HG03439 (cell line): Measurements from ENCODE around the gene CLNS1A.
"Not testable (repeated sequence)": the region's sequence is repeated elsewhere in the genome, so short reads cannot be mapped to it uniquely, and the experiment has no call there.

Experiments
- ATAC-seq: cut with Tn5 transposase; IDR thresholded peaks from one replicate; pipeline ENCODE4 v1.9.1; 2021; ENCODE audit warnings: mild to moderate bottlenecking, moderate library complexity; ENCODE audit not compliant: unreplicated experiment

The CLNS1A gene, protein sequence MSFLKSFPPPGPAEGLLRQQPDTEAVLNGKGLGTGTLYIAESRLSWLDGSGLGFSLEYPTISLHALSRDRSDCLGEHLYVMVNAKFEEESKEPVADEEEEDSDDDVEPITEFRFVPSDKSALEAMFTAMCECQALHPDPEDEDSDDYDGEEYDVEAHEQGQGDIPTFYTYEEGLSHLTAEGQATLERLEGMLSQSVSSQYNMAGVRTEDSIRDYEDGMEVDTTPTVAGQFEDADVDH

DNA sequence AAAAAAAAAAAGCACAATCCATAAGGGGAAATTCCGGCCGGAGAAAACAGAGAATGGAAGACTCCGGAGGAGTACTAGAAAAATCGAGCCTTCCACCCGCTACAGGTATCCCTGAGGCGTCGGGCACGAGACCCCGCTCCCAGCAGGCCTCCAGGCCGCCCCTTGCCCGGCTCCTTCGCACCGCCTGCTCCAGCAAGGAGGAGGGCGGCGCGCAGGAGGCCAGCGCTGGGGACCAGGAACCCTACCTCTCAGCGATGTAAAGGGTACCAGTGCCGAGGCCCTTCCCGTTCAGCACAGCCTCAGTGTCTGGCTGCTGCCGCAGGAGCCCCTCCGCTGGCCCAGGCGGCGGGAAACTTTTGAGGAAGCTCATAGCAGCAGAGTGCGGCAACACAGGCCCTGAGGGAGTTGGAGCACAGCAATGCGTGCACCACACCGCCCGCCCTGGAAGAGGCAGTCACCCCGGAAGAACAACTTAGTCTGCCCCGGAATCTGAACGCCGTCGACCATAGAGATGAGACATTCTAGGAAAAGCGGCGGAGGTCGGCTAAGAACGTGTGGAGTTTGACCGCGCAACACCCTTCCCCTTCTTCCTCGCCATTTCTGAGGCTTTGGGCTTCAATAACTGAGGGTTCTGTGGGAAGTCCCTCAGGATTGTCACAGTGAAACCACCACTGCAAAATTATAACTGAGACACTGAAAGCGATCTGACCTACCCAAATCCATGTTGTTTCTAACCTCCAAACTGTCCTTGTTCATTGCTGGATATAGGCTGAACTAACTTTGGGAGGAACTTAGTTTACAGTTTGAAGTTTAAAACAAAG is at the start of gene CLNS1A:
TSS of gene CLNS1A (minus strand) at position 450 of the 821 bp plus-strand sequence. CDS start at position 370, 80 bp downstream.
- ATAC-seq = peak; percentile 95

DNA sequence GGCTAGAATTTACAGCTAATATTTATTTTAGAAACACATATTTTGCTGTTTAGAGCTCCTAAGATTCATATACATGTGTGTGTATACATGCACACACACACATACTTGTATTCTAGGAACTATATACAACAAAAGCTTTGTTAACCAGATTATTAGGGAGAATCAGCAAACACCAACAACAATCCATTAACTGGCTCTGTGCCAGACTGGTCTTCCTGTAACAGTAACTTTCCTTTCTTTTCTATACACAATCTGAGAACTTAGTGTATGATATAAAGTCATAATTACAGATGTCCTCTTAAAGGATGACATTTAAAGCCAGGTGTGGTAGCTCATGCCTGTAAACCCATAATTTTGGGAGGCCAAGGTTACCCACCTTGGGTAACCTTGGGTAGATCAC is 49.5 kb upstream of the CLNS1A start:
- no peak for ATAC-seq

DNA sequence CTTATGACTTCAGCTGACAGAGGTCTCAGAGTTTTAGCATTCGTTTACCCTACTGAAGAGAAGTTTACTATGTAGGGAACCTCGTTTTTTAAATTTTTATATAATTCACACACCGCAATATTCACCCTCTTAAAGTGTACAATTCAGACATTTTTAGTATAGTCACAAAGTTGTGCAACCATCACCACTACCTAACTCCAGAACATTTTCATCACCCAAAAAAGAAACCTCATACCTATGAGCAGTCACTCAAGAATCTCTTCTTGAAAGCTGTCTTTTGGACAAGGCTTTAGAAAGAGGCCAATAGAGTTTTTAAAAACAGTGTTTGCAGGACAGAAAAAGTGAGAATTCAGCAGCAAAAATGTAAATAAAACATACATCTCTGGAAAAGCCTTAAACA is 39.5 kb upstream of the CLNS1A start:
- ATAC-seq = no peak

DNA sequence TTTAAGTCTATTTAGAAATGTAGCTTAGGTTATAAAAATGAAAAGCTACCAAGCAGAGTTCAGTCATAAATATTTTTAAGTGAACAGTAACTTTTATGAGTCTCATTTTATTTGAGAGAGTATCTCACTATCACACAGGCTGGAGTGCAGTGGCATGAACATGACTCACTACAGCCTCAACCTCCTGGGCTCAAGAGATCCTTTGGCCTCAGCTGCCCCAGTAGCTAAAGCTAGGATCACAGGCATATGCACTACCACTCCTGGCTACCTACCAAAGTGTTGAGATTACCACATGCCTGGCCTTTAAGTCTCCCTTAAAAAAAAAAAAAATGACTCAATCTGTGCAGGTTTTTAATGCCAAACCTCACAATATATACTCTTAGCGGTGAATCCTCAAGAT is 34.7 kb upstream of the CLNS1A start:
- ATAC-seq = no peak

DNA sequence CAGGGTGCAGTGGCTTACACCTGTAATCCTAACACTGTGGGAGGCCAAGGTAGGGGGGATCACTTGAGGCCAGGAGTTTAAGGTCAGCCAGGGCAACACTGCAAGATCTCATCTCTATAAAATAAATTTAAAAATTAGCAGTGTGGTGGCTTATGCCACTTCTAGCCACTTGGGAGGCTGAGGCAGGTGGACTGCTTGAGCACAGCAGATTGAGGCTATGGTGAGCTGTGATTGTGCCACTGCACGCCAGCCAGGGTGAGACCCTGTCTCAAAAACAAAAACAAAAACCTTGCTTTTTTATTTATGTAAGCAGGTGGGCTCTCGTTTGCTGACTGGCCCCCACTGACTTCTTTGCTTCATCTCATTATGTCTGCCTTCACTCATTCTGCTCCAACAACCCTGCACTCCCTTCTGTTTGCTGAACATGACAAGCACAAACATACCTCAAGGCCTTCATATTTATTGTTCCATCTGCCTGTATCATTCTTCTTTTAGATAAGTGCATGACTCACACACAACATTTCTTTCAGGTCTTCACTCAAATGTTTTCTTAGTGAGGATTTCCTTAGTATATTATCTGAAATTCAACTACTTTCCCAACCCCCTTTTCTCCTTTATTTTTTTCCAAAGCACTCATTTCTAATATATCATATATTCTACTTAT is 32.4 kb upstream of the CLNS1A start:
- no peak for ATAC-seq

DNA sequence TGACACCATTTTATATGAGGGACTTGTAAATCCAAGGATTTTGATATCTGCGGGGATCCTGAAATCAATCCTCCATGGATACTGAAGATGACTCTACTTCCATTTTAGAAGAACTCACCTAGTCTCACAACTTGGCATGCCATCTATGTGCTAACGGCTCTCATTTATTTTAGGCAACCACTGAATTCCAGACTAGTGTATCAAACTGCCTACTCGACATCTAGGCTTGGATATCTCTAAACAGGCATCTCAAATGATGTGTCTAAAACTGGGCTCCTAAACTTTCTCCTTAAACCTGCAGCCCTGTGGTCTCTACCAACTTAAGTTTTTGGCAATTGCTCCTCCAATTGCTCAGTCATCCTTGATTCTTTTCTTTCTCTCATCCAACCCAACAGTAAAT is 31.2 kb upstream of the CLNS1A start:
- ATAC-seq = no peak

DNA sequence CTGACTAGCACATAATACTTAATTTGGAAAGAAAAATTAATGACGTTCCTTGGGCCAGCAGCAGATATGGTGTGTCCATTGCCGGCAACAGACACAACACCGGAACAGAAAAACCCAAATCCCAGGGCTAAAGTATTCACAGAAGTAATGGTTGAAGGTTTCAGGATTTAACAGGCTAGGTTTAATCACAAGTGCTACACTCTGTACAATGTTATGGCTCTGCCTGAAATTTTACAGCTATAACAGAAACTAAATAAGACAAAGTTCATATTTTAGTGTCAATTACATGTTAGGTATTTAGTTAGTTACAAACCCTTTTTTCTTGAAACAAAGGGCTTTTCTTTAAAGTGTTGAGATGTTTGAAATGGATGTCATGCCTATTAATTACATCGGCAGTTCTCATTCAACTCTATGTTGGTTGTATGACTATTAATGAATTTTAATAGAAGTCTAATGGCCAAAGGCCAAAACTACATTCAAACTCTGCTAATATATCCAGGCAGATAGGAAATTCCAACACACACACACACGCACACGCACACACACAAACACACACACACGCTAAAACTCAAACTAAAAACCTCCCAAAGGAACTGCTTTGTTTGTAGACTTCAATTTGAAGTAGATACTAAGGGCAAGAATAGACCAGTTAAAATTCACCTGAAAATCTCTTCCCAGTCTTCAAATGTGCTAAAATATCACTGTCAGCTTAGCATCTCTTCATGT is 27.8 kb upstream of the CLNS1A start:
- no peak for ATAC-seq

DNA sequence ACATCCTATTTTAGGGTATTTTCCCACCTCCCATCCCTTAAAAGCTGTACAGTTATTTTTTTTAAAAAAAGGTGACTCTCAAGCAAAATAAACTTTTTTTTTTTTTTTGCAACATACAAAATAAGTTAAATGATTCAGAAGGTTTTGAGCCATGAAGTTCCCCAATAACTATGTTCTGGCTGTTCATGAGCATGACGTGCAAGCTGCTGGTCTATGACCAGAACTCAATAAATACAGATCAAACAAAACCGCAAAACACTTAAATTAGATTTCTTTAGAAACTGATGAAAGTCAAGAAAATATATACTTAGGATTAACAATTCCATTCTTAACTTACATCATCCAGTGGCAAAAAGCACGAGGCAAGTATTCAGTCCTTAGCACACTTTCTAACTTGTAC is 24.1 kb upstream of the CLNS1A start:
- no peak for ATAC-seq

DNA sequence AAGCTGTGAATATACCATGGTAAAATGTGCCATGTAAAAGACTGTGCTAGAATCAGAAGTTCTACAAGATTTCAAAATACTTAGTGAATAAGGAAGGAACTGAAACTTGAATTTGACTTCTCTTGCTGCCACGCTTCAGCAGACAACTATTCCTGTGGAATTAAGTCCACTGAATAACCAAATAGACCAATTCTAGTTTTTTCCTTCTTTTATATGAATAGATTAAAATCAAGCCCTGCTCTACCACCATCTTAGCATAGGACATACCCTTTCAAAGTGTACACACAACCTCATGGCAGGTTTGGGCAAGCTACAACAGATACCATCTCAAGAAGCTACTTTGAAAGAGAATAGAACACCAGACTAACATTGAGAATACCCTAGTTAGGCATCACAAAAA is 23.4 kb upstream of the CLNS1A start:
- ATAC-seq = no peak

DNA sequence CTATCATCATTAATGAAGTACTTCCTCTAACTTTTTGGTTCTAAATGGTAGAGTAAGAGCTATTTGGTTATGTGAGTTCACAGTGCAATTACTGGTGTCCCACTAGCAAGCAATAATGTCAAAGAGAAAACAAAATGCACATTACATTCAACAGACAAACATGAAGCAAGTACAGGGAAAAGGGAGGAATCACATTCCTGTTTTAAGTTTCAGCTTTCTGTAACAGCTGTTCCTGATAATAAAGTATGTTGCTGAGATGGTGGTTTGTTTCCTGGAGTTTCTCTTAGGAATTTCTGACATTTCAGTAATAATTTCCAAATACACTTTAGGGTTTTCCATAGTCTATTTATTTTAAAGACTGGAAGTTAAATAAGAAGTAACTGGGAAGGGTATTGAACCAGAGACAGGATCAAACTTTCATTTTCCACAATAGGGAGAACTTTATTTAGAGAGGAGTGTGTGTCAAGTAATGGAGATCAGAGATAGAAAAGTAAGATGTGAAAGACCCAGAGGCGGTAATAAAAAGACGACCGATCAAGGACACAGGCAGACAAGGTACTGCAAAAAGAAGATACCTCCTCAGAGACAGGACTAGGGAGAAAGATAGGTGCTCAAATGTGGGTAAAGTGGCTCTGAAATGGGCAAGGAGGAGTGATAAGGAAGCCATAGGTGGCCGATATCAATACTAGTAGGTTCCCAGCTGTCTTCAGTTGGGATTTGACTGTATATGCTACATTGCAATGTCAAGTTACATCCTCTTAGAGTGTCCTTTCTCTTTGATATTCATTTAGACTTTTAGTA is 20.8 kb upstream of the CLNS1A start:
- no peak for ATAC-seq

DNA sequence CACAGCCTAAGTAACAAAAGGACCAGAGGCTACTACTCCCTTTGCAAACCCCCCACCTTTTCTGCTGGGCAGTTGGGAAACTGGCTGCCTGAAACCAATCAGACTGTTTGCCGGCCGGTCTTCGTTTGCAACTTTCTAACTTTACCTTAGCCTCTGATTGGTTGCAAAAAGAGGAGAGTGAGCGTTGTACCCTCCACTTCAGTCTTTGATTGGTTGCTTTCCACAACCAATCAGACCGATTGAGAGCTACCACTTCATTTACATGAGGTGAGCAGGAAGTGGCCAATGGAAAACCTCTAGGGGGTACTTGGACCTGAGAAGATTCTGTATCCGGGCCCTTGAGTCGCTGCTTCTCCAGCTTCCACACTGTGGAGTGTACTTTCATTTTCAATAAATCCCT is 18.8 kb upstream of the CLNS1A start:
- no peak for ATAC-seq

DNA sequence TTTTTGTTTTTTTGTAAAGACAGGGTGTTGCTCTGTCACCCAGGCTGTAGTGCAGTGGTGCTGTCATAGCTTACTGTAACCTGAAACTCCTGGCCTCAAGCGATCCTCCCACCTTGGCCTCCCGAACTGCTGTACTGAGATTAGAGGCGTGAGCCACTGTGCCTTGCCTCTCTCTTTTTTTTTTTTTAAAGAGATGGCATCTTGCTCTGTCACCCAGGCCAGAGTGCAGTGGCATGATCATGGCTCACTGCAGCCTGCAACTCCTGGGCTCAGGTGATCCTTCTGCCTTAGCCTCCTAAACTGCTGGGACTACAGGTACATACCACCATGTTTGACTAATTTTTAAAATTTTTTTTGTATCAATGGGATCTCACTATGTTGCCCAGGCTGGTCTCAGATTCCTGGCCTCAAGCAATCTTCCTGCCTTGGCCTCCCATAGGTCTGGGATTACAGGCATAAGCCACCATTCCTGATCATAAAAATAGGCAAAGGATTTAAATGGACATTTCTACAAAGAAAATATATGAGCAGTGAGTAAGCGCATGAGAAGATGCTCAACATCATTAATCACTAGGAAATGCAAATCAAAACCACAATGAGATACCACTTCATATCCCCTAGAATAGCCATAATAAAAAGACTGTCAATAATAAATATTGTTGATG is 17.3 kb upstream of the CLNS1A start:
- no peak for ATAC-seq

DNA sequence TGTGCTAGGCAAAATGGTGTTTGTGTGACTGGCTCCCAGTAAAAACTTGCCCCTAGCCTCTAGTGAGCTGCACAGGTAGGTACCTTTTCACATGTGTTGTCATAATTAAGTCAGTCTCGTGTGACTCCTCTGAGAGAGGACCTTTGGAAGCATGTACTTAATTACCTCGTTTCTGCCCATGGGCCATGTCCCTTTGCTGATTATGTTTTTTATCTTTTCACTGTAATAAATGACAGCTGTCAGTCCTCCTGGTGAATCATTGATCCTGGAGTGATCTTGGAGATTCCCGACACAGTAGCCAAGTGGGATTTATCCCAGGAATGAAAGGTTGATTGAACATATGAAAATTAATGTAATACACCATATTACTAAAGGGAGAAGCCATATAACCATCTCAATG is 12.5 kb upstream of the CLNS1A start:
- ATAC-seq = no peak

DNA sequence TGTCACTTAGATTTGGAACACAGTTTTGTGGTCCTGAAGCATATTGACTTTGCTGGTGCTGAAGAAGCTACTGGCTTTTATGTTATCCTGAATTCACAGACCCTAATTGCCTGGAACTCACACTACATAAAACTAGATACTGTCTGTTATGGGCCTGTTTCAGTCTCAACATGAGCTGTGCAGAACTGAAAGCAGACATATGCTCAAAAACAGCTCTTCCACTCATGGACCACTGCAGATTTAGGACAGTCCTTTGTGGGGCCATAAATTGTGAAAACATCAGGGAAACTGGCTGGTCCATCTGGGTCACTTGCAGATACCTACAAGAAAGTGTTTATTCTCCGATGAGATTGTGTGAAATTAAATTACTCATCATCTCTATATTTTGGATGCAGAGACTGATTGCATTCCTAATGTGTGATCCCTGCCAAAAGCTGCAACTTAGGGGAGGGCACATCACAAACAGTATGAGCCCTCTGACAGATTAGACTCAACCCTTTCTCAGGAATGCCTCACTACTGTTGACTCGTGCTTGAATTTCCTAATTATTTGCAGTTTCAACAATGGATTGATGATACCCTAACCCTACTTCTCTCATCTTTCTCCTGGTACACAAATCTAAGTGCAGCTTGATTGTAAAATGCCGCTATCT is 10.2 kb upstream of the CLNS1A start:
- ATAC-seq = no peak

DNA sequence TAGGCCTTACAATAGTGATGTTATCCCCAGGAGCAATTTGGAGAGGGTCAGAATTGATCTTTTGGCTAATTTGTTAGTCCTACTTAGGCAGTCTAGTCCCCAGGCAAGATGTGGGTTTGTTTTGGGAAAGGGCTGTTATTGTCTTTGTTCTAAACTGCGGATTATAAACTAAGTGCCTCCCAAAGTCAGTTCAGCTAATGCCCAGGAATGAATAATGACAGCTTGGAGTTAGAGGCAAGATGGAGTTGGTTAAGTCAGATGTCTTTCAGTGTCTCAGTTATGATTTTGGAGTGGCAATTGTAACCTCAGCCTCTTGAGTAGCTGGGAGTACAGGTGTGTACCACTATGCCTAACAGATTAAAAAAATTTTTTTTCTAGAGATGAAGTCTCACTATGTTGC is 7.3 kb upstream of the CLNS1A start:
- ATAC-seq = no peak

DNA sequence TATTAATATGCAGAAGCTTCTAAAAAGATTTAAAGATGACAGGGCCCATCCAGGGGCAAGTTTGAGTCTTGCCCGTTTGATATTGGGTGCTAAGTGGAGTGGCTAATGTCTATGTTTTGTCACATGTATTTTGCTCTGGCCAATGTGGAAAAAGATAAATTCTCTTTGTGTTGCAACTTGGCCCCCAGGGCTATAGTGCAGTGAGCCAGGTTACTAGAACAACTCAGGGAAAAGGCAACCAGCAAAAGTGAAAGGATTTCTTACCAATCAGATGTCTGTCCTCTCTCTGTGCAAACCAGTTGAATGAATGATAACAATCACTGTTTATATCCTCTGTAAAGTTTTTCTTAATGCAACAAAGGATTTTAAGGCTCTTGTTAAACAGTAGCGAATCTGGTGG is 4.6 kb upstream of the CLNS1A start:
- no peak for ATAC-seq

DNA sequence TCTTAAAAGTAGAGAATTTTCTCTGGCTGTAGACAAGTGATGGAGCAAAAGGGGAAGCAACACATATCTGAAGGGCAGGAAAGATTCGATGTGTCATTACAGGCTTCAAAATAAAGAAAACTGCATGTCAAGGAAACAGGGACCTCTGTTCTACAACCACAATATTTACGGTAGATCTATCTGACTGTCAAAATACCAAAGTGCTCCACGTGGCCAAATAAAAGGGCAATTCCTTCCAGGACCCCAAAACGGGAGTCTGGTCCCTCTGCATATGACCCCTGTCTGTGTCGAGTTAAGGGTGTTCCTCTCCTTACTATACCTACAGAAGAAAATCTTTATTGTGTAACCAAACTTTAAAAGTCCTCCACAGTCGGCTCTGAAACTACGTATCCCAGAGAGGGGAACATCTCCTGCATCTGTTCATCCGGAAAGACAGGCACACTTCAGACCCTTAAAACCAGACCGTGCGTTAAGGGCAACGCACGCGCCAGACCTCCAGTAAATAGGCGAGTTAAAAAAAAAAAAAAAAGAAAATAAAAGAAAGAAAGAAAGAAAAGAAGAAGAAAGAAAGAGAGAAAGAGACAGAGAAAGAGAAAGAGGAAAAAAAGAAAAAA is 756 bp downstream of the CLNS1A start:
- ATAC-seq = no peak

DNA sequence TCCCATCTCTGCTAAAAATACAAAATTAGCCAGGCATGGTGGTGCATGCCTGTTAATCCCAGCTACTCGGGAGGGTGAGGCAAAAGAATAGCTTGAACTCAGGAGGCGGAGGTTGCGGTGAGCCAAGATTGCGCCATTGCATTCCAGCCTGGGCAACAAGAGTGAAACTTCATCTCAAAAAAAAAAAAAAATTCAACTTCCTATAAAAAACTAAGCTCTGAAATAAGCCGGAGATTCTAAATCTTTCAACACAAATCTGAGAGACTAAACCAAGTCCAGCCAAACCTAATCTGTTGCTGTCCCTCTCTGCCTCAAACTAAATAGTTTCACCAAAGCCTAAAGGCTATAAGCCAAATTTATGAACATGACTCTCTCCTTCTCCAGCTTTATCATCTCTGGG is 3.7 kb downstream of the CLNS1A start:
- ATAC-seq = not testable (repeated sequence)

DNA sequence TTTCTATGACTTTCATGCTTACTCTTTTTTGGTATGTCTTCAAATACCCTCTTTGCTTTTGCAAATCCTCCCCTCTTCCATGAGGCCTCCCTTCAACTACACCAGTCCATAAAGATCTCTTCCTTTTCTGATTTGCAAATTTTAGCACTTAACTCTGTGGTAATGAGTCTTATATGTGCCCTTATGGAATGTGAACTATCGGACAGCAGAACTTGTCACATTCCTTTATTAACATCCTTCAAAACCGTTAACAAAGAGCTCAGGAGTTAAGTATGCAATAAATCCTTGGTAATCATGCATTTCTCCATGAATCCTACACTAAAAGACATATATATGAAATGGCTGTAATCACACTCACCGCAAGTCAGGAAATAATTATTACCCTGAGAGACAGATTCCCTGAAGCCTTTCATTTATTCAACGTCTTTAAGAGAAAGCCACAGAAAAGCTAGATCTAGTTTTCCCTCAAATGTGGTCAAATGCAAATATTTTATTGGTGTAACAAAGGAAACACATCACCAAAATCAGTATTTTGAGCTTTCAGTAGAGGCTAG is 7.4 kb downstream of the CLNS1A start:
- no peak for ATAC-seq
